Liver (tissue), 9 donors: ENCODE data around the gene AFAP1. TPM values are rescaled to one million over a fixed set of nuclear protein-coding genes. Genes with fewer than 3 reads are reported as not detected.

ENCODE experiments used
- DNase-seq: peaks from one replicate; pipeline ENCODE4 v3.0.0-alpha.2; 2017; ENCODE audit warnings: low spot score
- H3K27ac ChIP-seq, 2 donors: one replicate each; pipeline ENCODE4 v1.7.0; 2013; ENCODE audit warnings: inconsistent platforms in 2 of 2, low read length in 2 of 2, control low read depth in 1 of 2, low read depth in 1 of 2, mild to moderate bottlenecking in 1 of 2
- H3K27me3 ChIP-seq, 4 donors: one replicate each; pipeline versions ENCODE4 v1.6.1 to v1.7.0; 2013; ENCODE audit warnings: low read length in 3 of 4, inconsistent platforms in 1 of 4, mild to moderate bottlenecking in 1 of 4, moderate library complexity in 1 of 4; ENCODE audit not compliant: control insufficient read depth in 4 of 4, insufficient read depth in 4 of 4
- H3K36me3 ChIP-seq, 4 donors: one replicate each; pipeline versions ENCODE4 v1.6.1 to v1.7.0; 2013; ENCODE audit warnings: low read length in 3 of 4, mild to moderate bottlenecking in 3 of 4, low read depth in 1 of 4, moderate library complexity in 1 of 4; ENCODE audit not compliant: control insufficient read depth in 4 of 4, insufficient read depth in 3 of 4
- H3K4me1 ChIP-seq, 4 donors: one replicate each; pipeline versions ENCODE4 v1.6.1 to v1.7.0; 2013; ENCODE audit warnings: low read length in 3 of 4, mild to moderate bottlenecking in 3 of 4, moderate library complexity in 1 of 4; ENCODE audit not compliant: control insufficient read depth in 4 of 4, insufficient read depth in 4 of 4
- H3K4me3 ChIP-seq, 3 donors: one replicate each; pipeline versions ENCODE4 v1.6.1 to v1.7.0; 2013; ENCODE audit warnings: low read length in 3 of 3, control low read depth in 1 of 3, low read depth in 1 of 3, mild to moderate bottlenecking in 1 of 3
- H3K9ac ChIP-seq, 2 donors: one replicate each; pipeline ENCODE4 v1.7.0; 2013; ENCODE audit warnings: low read length in 2 of 2, mild to moderate bottlenecking in 2 of 2, moderate library complexity in 2 of 2, control low read depth in 1 of 2, low read depth in 1 of 2
- H3K9me3 ChIP-seq, 4 donors: one replicate each; pipeline versions ENCODE4 v1.6.1 to v1.7.0; 2013; ENCODE audit warnings: low read length in 3 of 4; ENCODE audit not compliant: control insufficient read depth in 4 of 4
- ATF3 ChIP-seq: IDR thresholded peaks from 2 replicates; pipeline ENCODE4 v1.6.1; 2016; ENCODE audit warnings: antibody characterized with exemption
- CTCF ChIP-seq: fragments of 150-350 bp; IDR thresholded peaks from 2 replicates; pipeline ENCODE4 v1.5.1; 2017; ENCODE audit warnings: improper control_type of control experiment, low read depth, low read length; ENCODE audit not compliant: missing input control
- EGR1 ChIP-seq, 2 donors: IDR thresholded peaks; 2 replicates each; pipeline ENCODE4 v1.6.1; 2016 to 2018; ENCODE audit warnings: antibody characterized with exemption in 2 of 2, low read depth in 2 of 2
- FOXA1 ChIP-seq: IDR thresholded peaks from 2 replicates; pipeline ENCODE4 v1.6.1; 2016; ENCODE audit warnings: antibody characterized with exemption
- FOXA2 ChIP-seq: IDR thresholded peaks from 2 replicates; pipeline ENCODE4 v1.6.1; 2016; ENCODE audit warnings: antibody characterized with exemption
- GABPA ChIP-seq, 2 donors: IDR thresholded peaks in 1 of 2; conservative IDR thresholded peaks in 1 of 2; 2 replicates each; pipeline ENCODE4 v1.6.1; 2016; ENCODE audit warnings: antibody characterized with exemption in 2 of 2, mild to moderate bottlenecking in 1 of 2, moderate library complexity in 1 of 2
- HNF4A ChIP-seq, 2 donors: conservative IDR thresholded peaks; 2 replicates each; pipeline ENCODE4 v1.6.1; 2016; ENCODE audit warnings: antibody characterized with exemption in 2 of 2, mild to moderate bottlenecking in 2 of 2
- HNF4G ChIP-seq: IDR thresholded peaks from 2 replicates; pipeline ENCODE4 v1.6.1; 2016; ENCODE audit warnings: antibody characterized with exemption
- JUND ChIP-seq, 2 donors: IDR thresholded peaks; 2 replicates each; pipeline ENCODE4 v1.6.1; 2016; ENCODE audit warnings: antibody characterized with exemption in 2 of 2
- MAX ChIP-seq: IDR thresholded peaks from 2 replicates; pipeline ENCODE4 v1.6.1; 2016; ENCODE audit warnings: antibody characterized with exemption
- NR2F2 ChIP-seq: IDR thresholded peaks from 2 replicates; pipeline ENCODE4 v1.6.1; 2016; ENCODE audit warnings: antibody characterized with exemption
- RAD21 ChIP-seq, 2 donors: IDR thresholded peaks; 2 replicates each; pipeline ENCODE4 v1.6.1; 2016; ENCODE audit warnings: antibody characterized with exemption in 2 of 2, mild to moderate bottlenecking in 2 of 2
- REST ChIP-seq: IDR thresholded peaks from 2 replicates; pipeline ENCODE4 v1.6.1; 2016; ENCODE audit warnings: antibody characterized with exemption, mild to moderate bottlenecking
- RXRA ChIP-seq, 2 donors: IDR thresholded peaks; 2 replicates each; pipeline ENCODE4 v1.6.1; 2017 to 2018; ENCODE audit warnings: antibody characterized with exemption in 2 of 2, mild to moderate bottlenecking in 1 of 2
- SP1 ChIP-seq: IDR thresholded peaks from 2 replicates; pipeline ENCODE4 v1.6.1; 2018; ENCODE audit warnings: antibody characterized with exemption, mild to moderate bottlenecking
- TAF1 ChIP-seq: conservative IDR thresholded peaks from 2 replicates; pipeline ENCODE4 v1.6.1; 2016; ENCODE audit warnings: antibody characterized with exemption, mild to moderate bottlenecking
- YY1 ChIP-seq: IDR thresholded peaks from 2 replicates; pipeline ENCODE4 v1.6.1; 2016; ENCODE audit warnings: antibody characterized with exemption, mild to moderate bottlenecking
- ZBTB33 ChIP-seq: IDR thresholded peaks from 2 replicates; pipeline ENCODE4 v1.6.1; 2016; ENCODE audit warnings: antibody characterized with exemption
- WGBS: extraction: QIAGEN DNeasy Blood & Tissue Kit; methylation state at CpG from one replicate; pipeline ENCODE4 v1.1.7; 2013; 5-methylcytosine and 5-hydroxymethylcytosine counted together
- polyA plus RNA-seq, 2 donors: library from polyadenylated mRNA; stranded (reverse) in 1 of 2; unstranded in 1 of 2; fragments of 200-250 nt in 1 of 2; fragments of >200 nt in 1 of 2; fragmentation: Nextera tagmentation in 1 of 2; extraction: Ambion mirVana in 1 of 2; gene quantifications; one replicate each; pipeline versions ENCODE4 v1.2.1 to v1.2.3, GENCODE V29; 2013 to 2015
- total RNA-seq, 2 donors: library from RNA; depleted of rRNA; stranded (reverse); fragments of >200 nt; gene quantifications; one replicate each; pipeline ENCODE4 v1.2.3, GENCODE V29; 2014
- donor health status: healthy.
- donor health status: healthy.
- donor health status: healthy.
- donor health status: healthy.
- donor health status: healthy.

AFAP1 gene
- total and polyA plus RNA-seq, 4 donors = 0.40 to 3.2 (median 1.6) TPM

GRCh38 chr4:7894098-7894676, 45.5 kb downstream of the AFAP1 start:
- no peaks in the 10 kb centered on the region for H3K36me3 ChIP-seq
- H3K4me3 ChIP-seq = no peak overlapping the region
- no peak for DNase-seq
- peaks cover 0 to under 1% (median 0%) of the 10 kb centered on the region in 4 donors for H3K9me3 ChIP-seq
- H3K4me1 ChIP-seq = no peaks in the 10 kb centered on the region
- H3K9ac ChIP-seq = no peak overlapping the region
- peaks cover 0 to 2% (median 0%) of the 10 kb centered on the region in 4 donors for H3K27me3 ChIP-seq
- TF ChIP-seq RAD21 (IDR thresholded peaks at IDR 0.05) (no peak), CTCF (no peak), YY1 (no peak), JUND (IDR thresholded peaks at IDR 0.05) (no peak), FOXA1 (no peak), TAF1 (no peak), NR2F2 (no peak), HNF4G (no peak), SP1 (no peak), ZBTB33 (no peak), GABPA (IDR thresholded peaks at IDR 0.05 in 1 of 2, conservative IDR thresholded peaks at IDR 0.05 in 1 of 2) (no peak), HNF4A (conservative IDR thresholded peaks at IDR 0.05) (no peak), FOXA2 (no peak), RXRA (IDR thresholded peaks at IDR 0.05) (no peak), REST (no peak), ATF3 (no peak), EGR1 (IDR thresholded peaks at IDR 0.05; ENCODE audit: low read depth in 2 of 2) (no peak), MAX (no peak)
- 93% methylated on average over 12 of the region's 12 CpGs for WGBS
- no peak overlapping the region for H3K27ac ChIP-seq
